GM19463 (cell line): Measurements from ENCODE around the gene SRRM3.
A peak's percentile ranks its signal among the peaks of the same experiment; 100 is the strongest.
"Not testable (repeated sequence)": the region's sequence is repeated elsewhere in the genome, so short reads cannot be mapped to it uniquely, and the experiment has no call there.

Experiments
- ATAC-seq: cut with Tn5 transposase; IDR thresholded peaks from one replicate; pipeline ENCODE4 v1.9.1; 2021; ENCODE audit warnings: mild to moderate bottlenecking, moderate library complexity; ENCODE audit not compliant: unreplicated experiment

SRRM3 gene

GRCh38 chr7:76201732-76202665, at the start of gene SRRM3:
SRRM3 (plus strand) TSS chr7:76201896; CDS start chr7:76235067, 33,171 bp downstream.
- ATAC-seq: peak; percentile 56

GRCh38 chr7:76151932-76152331, 49.8 kb upstream of the SRRM3 start:
- no peak for ATAC-seq

- ATAC-seq: not testable (repeated sequence)
These were observed 48.0 kb upstream of the SRRM3 start for GRCh38 chr7:76153571-76154230.

GRCh38 chr7:76155938-76156337, 45.8 kb upstream of the SRRM3 start:
- no peak for ATAC-seq

GRCh38 chr7:76156992-76157685, 44.6 kb upstream of the SRRM3 start:
- ATAC-seq: not testable (repeated sequence)

- not testable (repeated sequence) for ATAC-seq
These were observed 43.3 kb upstream of the SRRM3 start for GRCh38 chr7:76158416-76158815.

GRCh38 chr7:76162416-76163170, 39.1 kb upstream of the SRRM3 start:
- ATAC-seq: not testable (repeated sequence)

- ATAC-seq: not testable (repeated sequence)
These were observed 37.9 kb upstream of the SRRM3 start for GRCh38 chr7:76163812-76164211.

GRCh38 chr7:76165106-76165972, 36.4 kb upstream of the SRRM3 start:
- no peak for ATAC-seq

- ATAC-seq: no peak
These were observed 35.7 kb upstream of the SRRM3 start for GRCh38 chr7:76165973-76166403.

GRCh38 chr7:76166404-76167255, 35.1 kb upstream of the SRRM3 start:
- ATAC-seq: peak; percentile 90

GRCh38 chr7:76173566-76174205, 28.0 kb upstream of the SRRM3 start:
- no peak for ATAC-seq

GRCh38 chr7:76176951-76177350, 24.7 kb upstream of the SRRM3 start:
- not testable (repeated sequence) for ATAC-seq

GRCh38 chr7:76179686-76180085, 22.0 kb upstream of the SRRM3 start:
- no peak for ATAC-seq

GRCh38 chr7:76182225-76182960, 19.3 kb upstream of the SRRM3 start:
- ATAC-seq: no peak

- no peak for ATAC-seq
These were observed 16.4 kb upstream of the SRRM3 start for GRCh38 chr7:76185187-76185896.

- no peak for ATAC-seq
These were observed 14.4 kb upstream of the SRRM3 start for GRCh38 chr7:76187272-76187671.
